ENCODE measurements around the gene OR12D1. TPM values are rescaled to one million over a fixed set of nuclear protein-coding genes. Genes with fewer than 3 reads are reported as not detected.
"Not testable (repeated sequence)": the region's sequence is repeated elsewhere in the genome, so short reads cannot be mapped to it uniquely, and the experiment has no call there.

OR12D1 gene
- total RNA-seq, result not detected

- FAIRE-seq (no peak), DNase-seq (ENCODE audit: low spot score in 2 of 2) (no peak)
These were observed at the start of gene OR12D1 for GRCh38 chr6:29414588-29414987. OR12D1 (plus strand) TSS chr6:29414928.

DNA sequence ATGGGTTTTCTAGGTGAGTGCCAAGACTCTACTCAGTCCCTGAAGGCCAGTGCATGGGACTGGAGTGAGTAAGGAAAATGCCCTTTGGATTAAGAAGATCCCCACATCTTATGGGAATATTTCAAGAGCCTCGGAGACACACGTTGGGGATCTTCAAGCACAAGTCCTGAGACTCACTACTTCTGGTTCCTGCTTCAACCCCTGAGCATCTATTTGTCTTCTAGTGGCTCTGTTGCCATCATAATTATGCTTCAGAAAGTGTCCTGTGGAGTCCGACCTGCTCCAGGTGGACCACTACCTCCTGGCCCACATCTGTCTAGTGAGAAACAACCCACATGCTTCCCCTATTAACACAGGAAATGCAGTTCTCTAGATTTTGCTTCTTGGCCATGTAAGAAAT is 46.0 kb upstream of the OR12D1 start, which contains the start of gene OR5V1:
TSS of gene OR5V1 (minus strand) at position 101 of the 400 bp plus-strand sequence. CDS start 12,670 bp downstream, outside the sequence.
- FAIRE-seq (no peak), DNase-seq (ENCODE audit: low spot score in 2 of 2) (no peak)

DNA sequence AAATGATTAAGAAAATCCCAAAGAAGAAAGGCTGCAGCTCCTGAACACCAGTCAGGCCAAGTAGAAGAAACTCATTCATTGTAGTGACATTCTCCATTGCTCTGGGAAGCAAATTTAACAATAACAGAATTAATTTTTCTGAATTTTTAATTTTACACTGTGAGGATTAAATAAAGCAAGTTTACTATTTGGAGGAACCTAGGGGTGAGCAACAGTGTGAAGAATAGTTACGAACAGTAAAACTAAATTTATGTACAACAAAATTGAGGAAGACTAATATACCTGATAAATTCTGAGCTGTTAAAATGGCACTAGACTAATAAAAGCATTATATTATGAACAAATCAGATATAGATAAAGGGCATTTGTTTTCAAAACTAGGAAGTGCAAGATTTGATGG is 39.5 kb upstream of the OR12D1 start, which contains the start of gene OR12D3:
TSS of gene OR12D3 (minus strand) at position 101 of the 400 bp plus-strand sequence. CDS start at position 97, 4 bp downstream.
- DNase-seq (ENCODE audit: low spot score in 2 of 2) (no peak), FAIRE-seq (no peak)

- FAIRE-seq, result no peak
- no peak for DNase-seq (ENCODE audit: low spot score in 2 of 2)
These were observed 38.7 kb upstream of the OR12D1 start for GRCh38 chr6:29376003-29376402.

- FAIRE-seq, result no peak
- DNase-seq (ENCODE audit: low spot score in 2 of 2), result no peak
These were observed 26.2 kb upstream of the OR12D1 start for GRCh38 chr6:29388533-29388932.

GRCh38 chr6:29395331-29395730 is 19.4 kb upstream of the OR12D1 start, which contains the start of gene OR12D2:
OR12D2 (plus strand) TSS chr6:29395631; CDS start chr6:29396700, 1,069 bp downstream.
- no peak for FAIRE-seq
- DNase-seq (ENCODE audit: low spot score in 2 of 2), result no peak

DNA sequence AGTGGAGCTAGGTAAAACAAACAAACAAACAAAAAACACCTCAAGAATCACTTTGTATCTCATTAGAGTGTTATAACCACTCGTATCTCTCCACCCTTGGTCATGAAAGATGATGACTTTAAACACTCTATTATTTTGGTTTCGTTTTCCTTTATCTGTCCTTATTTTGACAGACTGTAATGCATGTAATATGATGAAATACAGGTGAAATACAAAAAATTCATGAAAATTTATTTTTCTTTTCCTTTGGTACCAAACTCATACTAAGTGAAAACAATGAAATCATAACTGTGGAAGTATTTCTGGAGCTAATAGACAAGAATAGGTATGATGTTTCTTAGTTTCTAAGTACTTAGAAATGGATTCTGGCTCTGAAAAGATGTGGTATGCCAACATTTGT is 15.2 kb upstream of the OR12D1 start:
- FAIRE-seq, result no peak
- no peak for DNase-seq (ENCODE audit: low spot score in 2 of 2)

DNA sequence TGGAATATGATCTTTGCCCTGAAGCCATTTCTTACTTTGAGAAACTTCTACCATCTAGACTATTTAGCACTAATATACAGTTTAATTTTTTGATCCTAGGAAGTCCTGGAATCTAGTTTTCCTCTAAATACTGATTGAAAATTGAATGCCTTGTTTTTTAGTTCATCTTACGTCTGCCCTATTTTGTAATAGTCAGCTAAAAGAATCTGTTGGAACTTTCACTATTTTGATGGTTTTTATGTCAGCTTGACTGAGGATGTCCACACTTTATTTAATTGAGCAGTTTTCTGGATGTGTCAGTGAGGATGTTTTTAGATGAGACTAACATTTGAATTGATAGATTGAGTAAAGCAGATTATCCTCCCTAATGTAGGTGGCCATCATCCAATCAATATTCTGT is 10.9 kb upstream of the OR12D1 start:
- DNase-seq (ENCODE audit: low spot score in 2 of 2) (no peak), FAIRE-seq (no peak)

DNA sequence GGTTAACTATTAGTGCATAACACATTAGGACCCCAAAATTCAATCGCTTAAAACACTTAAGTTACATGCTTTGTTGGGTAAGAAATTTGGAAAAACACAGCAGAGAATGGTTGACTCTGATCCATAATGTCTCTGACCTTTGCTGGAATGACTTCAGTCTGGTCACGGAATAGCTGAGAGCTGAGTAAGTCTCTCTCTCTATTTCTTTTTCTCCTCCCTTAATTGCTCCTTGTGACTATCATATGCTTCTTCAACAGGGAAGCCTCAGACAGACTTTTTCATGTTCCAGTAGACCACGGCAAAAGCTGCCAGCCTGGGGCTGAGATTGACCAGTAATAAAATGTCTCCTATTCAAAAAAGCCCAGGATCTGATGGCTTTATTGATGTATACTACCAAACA is 4.8 kb downstream of the OR12D1 start:
- no peak for DNase-seq (ENCODE audit: low spot score in 2 of 2)
- no peak for FAIRE-seq

GRCh38 chr6:29424168-29424567 is 9.4 kb downstream of the OR12D1 start:
- FAIRE-seq (no peak), DNase-seq (ENCODE audit: low spot score in 2 of 2) (no peak)

DNA sequence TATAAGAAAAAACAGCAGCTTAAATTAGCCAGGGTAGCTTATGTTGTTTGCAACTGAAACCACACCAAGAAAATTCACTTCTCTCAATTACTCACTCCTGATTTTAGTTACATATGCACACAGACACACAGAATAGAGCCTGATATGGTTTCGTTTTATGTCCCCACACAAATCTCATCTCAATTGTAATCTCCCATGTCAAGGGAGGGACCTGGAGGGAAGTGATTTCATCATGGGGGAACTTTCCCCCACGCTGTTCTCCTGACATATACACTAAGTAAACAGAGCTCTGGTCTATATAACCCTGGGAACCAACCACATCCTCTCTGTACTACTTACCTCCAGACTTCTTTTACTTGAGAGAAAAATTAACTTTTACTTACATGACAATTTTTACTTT is 9.8 kb downstream of the OR12D1 start:
- DNase-seq (ENCODE audit: low spot score in 2 of 2) (no peak), FAIRE-seq (no peak)

GRCh38 chr6:29425075-29425474 is 10.3 kb downstream of the OR12D1 start:
- DNase-seq (ENCODE audit: low spot score in 2 of 2) (no peak), FAIRE-seq (no peak)

DNA sequence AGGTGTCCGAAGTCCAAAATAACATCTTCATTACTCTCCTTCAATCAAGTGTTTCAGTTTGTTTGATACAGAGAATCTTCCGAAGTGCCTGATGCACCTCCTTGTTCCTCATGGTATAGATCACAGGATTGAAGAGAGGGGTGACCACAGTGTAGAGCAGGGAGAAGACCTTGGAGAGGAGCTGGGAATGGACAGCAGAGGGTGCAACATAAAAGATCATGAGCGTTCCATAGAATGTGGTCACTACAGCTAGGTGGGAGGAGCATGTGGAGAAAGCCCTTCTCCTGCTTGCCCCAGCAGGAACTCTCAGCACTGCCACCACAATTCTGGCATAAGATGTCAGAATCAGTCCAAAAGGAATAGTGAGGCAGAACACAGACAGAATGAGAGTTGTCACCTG is 11.9 kb downstream of the OR12D1 start:
- FAIRE-seq (no peak), DNase-seq (ENCODE audit: low spot score in 2 of 2) (no peak)

GRCh38 chr6:29436730-29437129 is 22.0 kb downstream of the OR12D1 start:
- FAIRE-seq, result not testable (repeated sequence)

GRCh38 chr6:29439006-29439405 is 24.3 kb downstream of the OR12D1 start, which contains the start of gene OR10C1:
OR10C1 (plus strand) TSS chr6:29439306; CDS start chr6:29440016, 710 bp downstream.
- FAIRE-seq (no peak), DNase-seq (ENCODE audit: low spot score in 2 of 2) (no peak)

More at GRCh38 chr6:29436730-29437129, 22.0 kb downstream of the OR12D1 start:
- DNase-seq (ENCODE audit: low spot score in 2 of 2), result not testable (repeated sequence)

- FAIRE-seq (no peak), DNase-seq (ENCODE audit: low spot score in 2 of 2) (no peak)
These were observed 28.0 kb downstream of the OR12D1 start for GRCh38 chr6:29442719-29443118.

- not testable (repeated sequence) for FAIRE-seq; DNase-seq (ENCODE audit: low spot score in 2 of 2)
These were observed 29.3 kb downstream of the OR12D1 start for GRCh38 chr6:29444031-29444430.

DNA sequence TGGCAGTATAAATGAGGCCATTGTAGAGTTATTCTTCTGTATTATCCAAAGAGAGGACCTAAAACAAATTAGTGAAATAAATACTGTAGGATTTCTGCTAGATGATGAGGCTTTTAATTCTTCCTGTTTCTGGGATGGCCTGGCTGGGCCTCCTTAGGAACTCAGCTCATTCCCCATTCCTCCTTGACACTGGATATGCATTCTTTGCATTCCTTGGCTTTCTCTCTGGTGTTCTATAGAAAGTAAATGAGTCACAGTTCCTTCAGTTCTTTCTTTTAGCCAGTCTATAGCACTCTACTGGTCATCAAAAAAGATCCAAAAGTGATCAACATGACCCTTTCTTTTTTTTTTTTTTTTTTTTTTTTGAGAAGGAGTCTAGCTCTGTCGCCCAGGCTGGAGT is 32.9 kb downstream of the OR12D1 start:
- DNase-seq (ENCODE audit: low spot score in 2 of 2) (no peak), FAIRE-seq (no peak)

GRCh38 chr6:29451471-29452193 is 36.9 kb downstream of the OR12D1 start:
- no peak for DNase-seq (ENCODE audit: low spot score in 2 of 2)
- no peak for FAIRE-seq

- no peak for FAIRE-seq
- DNase-seq (ENCODE audit: low spot score in 2 of 2), result no peak
These were observed 42.2 kb downstream of the OR12D1 start, which contains the start of the genes OR11A1 and OR2H1 for GRCh38 chr6:29456971-29457370. OR11A1 (minus strand) TSS chr6:29457071; CDS start chr6:29427641, 29,430 bp downstream. OR2H1 (plus strand) TSS chr6:29457155; CDS start chr6:29461770, 4,615 bp downstream.

DNA sequence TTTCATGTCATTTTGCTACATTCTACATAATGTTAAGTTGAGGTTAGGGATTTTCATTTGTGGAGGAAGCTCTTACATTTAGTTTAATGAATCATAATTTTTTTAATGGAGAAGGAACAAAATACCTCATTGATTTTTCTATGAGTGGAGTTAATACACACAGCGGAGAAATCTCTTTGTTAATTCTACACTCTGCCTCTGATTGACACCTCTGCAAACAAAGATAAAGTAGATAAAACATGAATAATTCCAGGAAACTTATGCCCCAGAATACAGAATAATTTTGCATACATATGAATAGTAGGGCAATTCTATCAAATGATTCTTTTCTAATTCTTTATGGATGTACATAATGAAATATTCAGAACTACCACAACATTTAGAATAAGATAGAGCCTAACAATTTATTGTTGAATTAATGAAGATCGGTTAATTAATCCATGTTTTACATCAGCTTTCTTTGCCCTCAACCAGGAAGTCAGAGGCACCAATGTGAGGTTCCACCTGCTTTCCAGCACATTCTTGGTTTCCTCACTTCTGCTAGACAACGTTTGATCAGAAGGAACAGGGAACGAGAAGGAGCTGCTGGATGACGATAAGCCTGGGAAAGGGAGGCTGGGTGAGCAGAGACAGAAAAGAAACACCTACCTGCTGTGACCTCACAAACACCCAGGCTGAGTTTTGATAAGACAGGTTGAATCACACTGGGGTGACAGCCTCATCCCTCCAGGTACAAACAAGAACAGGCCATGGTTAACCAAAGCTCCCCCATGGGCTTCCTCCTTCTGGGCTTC is 46.5 kb downstream of the OR12D1 start:
- DNase-seq (ENCODE audit: low spot score in 2 of 2), result no peak
- FAIRE-seq, result no peak

Data from frontal cortex (tissue), 4 donors.